Endothelial cell of umbilical vein (primary cell): ENCODE data around the gene PMFBP1. TPM values are rescaled to one million over a fixed set of nuclear protein-coding genes. Genes with fewer than 3 reads are reported as not detected.

Source experiments
- BruUV-seq: library from RNA; stranded (reverse); fragments of 400-500 nt; replicated peaks from 2 replicates; lab custom pipeline; 2021; lab: Mats Ljungman, UMichigan
- CTCF ChIA-PET: fragments of 300-600, 350-600 bp; sonication (Branson Sonifier 250); formaldehyde crosslinking; loops from one replicate; lab custom pipeline; 2021; ENCODE audit warnings: antibody characterized with exemption, inconsistent platforms; lab: Charles Lee
- POLR2A ChIA-PET: fragments of 300-600, 350-600 bp; sonication (Branson Sonifier 250); formaldehyde crosslinking; loops from one replicate; lab custom pipeline; 2021; ENCODE audit warnings: antibody characterized with exemption, inconsistent platforms; lab: Charles Lee
- DNase-seq: peaks from one replicate; pipeline ENCODE4 v3.0.0-alpha.2; 2011; ENCODE audit warnings: low read depth, low spot score
- FAIRE-seq: peaks from 2 replicates; lab custom pipeline; 2011; peaks lifted over from hg19 to GRCh38; lab: Jason Lieb, UNC
- H2AFZ ChIP-seq: 2 replicates; pipeline ENCODE4 v1.6.0; 2012; ENCODE audit warnings: low read depth, low read length, control low read depth, inconsistent platforms
- H3K27ac ChIP-seq: 2 replicates; pipeline ENCODE4 v1.5.1; 2011; ENCODE audit warnings: low read depth, mild to moderate bottlenecking, control low read depth, low read length, moderate library complexity; ENCODE audit not compliant: insufficient read depth
- H3K27me3 ChIP-seq, 2 experiments: 2 replicates each; pipeline versions ENCODE4 v1.6.0 to v1.6.1; 2011; ENCODE audit warnings: low read length in 2 of 2, mixed read lengths in 1 of 2; ENCODE audit not compliant: control insufficient read depth in 2 of 2, insufficient read depth in 2 of 2
- H3K36me3 ChIP-seq, 2 experiments: 2 replicates in 1 of 2; 3 replicates in 1 of 2; pipeline ENCODE4 v1.5.1; 2011; ENCODE audit warnings: low read length in 2 of 2, mild to moderate bottlenecking in 1 of 2, moderate library complexity in 1 of 2; ENCODE audit not compliant: control insufficient read depth in 2 of 2, insufficient read depth in 2 of 2; ENCODE audit errors: extremely low read depth in 1 of 2
- H3K4me1 ChIP-seq: 3 replicates; pipeline ENCODE4 v1.5.1; 2011; ENCODE audit warnings: mild to moderate bottlenecking, low read length; ENCODE audit not compliant: control insufficient read depth, insufficient read depth; ENCODE audit errors: extremely low read depth
- H3K4me2 ChIP-seq: 2 replicates; pipeline ENCODE4 v1.6.1; 2011; ENCODE audit warnings: low read length, control low read depth, mixed read lengths; ENCODE audit not compliant: insufficient read depth
- H3K4me3 ChIP-seq, 3 experiments: fragments of 200-600 bp in 1 of 3; sonication (generic), shearing (Covaris generic) in 1 of 3; replicated peaks in 1 of 3; 2 replicates each; pipeline ENCODE4 v1.5.1; 2011 to 2016; ENCODE audit warnings: control low read depth in 3 of 3, low read length in 3 of 3, mild to moderate bottlenecking in 2 of 3, inconsistent platforms in 1 of 3, low read depth in 1 of 3, moderate library complexity in 1 of 3; ENCODE audit not compliant: insufficient read depth in 1 of 3
- H3K79me2 ChIP-seq: 2 replicates; pipeline ENCODE4 v1.6.0; 2012; ENCODE audit warnings: low read length, inconsistent platforms; ENCODE audit not compliant: control insufficient read depth, insufficient read depth
- H3K9ac ChIP-seq: replicated peaks from 2 replicates; pipeline ENCODE3; 2011; ENCODE audit warnings: low read length, control low read depth; ENCODE audit not compliant: insufficient read depth; ENCODE audit errors: extremely low read depth
- H3K9me1 ChIP-seq: replicated peaks from 3 replicates; pipeline ENCODE4 v1.6.0; 2011; ENCODE audit warnings: mild to moderate bottlenecking, low read length; ENCODE audit not compliant: control insufficient read depth, insufficient read depth; ENCODE audit errors: extremely low read depth
- H3K9me3 ChIP-seq: replicated peaks from 2 replicates; pipeline ENCODE4 v1.5.1; 2012; ENCODE audit warnings: low read length, inconsistent platforms; ENCODE audit not compliant: control insufficient read depth, insufficient read depth
- H4K20me1 ChIP-seq: replicated peaks from 2 replicates; pipeline ENCODE3; 2011; ENCODE audit warnings: mild to moderate bottlenecking, low read length; ENCODE audit not compliant: control insufficient read depth, insufficient read depth; ENCODE audit errors: extremely low read depth
- EZH2 ChIP-seq: IDR thresholded peaks from 2 replicates; pipeline ENCODE4 v1.6.1; 2012; ENCODE audit warnings: borderline replicate concordance, low read depth, mild to moderate bottlenecking, moderate library complexity, low read length, inconsistent platforms; ENCODE audit not compliant: severe bottlenecking
- FOS ChIP-seq: IDR thresholded peaks from 2 replicates; pipeline ENCODE4 v1.6.1; 2011; ENCODE audit warnings: mild to moderate bottlenecking, low read length, moderate library complexity, borderline replicate concordance; ENCODE audit not compliant: insufficient read depth
- GATA2 ChIP-seq: IDR thresholded peaks from 2 replicates; pipeline ENCODE4 v1.7.0; 2011; ENCODE audit warnings: low read depth, mild to moderate bottlenecking, moderate library complexity, mixed read lengths, low read length; ENCODE audit not compliant: insufficient read length, insufficient read depth
- JUN ChIP-seq: IDR thresholded peaks from 2 replicates; pipeline ENCODE4 v1.6.1; 2011; ENCODE audit warnings: borderline replicate concordance, low read depth; ENCODE audit not compliant: insufficient read length, insufficient read depth
- MYC ChIP-seq: IDR thresholded peaks from one replicate; pipeline ENCODE4 v1.6.1; 2011; ENCODE audit warnings: mild to moderate bottlenecking, low read depth, low read length
- POLR2A ChIP-seq: IDR thresholded peaks from 2 replicates; pipeline ENCODE4 v1.6.1; 2012; ENCODE audit warnings: low read depth, mild to moderate bottlenecking, control low read depth, low read length
- POLR2AphosphoS5 ChIP-seq: IDR thresholded peaks from 2 replicates; pipeline ENCODE4 v1.6.1; 2012; ENCODE audit warnings: low read depth, mild to moderate bottlenecking, control low read depth, low read length, moderate library complexity; ENCODE audit not compliant: insufficient read depth
- dilution Hi-C: fragments of 300-500 bp; cut with MboI; formaldehyde crosslinking; loops from one replicate; pipeline ENCODE4 v1.15.0; 2019; ENCODE audit warnings: low sequenced_read_pairs; ENCODE audit not compliant: extremely low pct_ligation_motif_present
- intact Hi-C: fragments of 100-400 bp; cut with micrococcal nuclease; formaldehyde crosslinking; loops from one replicate; pipeline ENCODE4 v1.10.0; 2022
- polyA plus RNA-seq, 4 experiments: library from polyadenylated mRNA; depleted of rRNA in 3 of 4; stranded (reverse) in 3 of 4; unstranded in 1 of 4; fragments of >200 nt; gene quantifications; 2 replicates each; pipeline versions ENCODE4 v1.2.1 to v1.2.3, GENCODE V29; 2011 to 2012; ENCODE audit warnings: missing spikeins in 1 of 4
- total RNA-seq: library from RNA; stranded (reverse); gene quantifications from 2 replicates; pipeline ENCODE4 v1.2.3, GENCODE V29; 2021
- TF ChIP-seq, protein P1 (sequence below): IDR thresholded peaks from 2 replicates; pipeline ENCODE4 v1.6.1; 2011; ENCODE audit not compliant: insufficient read depth, insufficient read length
- TF ChIP-seq, protein P2 (sequence below), 2 donors: IDR thresholded peaks; 1 replicate in 1 of 2; 2 replicates in 1 of 2; pipeline ENCODE4 v1.5.1; 2011; ENCODE audit warnings: low read length in 2 of 2, mild to moderate bottlenecking in 2 of 2, moderate library complexity in 2 of 2, control low read depth in 1 of 2, inconsistent platforms in 1 of 2, low read depth in 1 of 2; ENCODE audit not compliant: insufficient read depth in 1 of 2; ENCODE audit errors: extremely low read depth in 1 of 2

PMFBP1 gene
- total and polyA plus RNA-seq, 2 donors (not counting 3 experiments of a cell fraction or from before 2014, with no cell fraction given): 0.12 to 0.42 TPM

DNA sequence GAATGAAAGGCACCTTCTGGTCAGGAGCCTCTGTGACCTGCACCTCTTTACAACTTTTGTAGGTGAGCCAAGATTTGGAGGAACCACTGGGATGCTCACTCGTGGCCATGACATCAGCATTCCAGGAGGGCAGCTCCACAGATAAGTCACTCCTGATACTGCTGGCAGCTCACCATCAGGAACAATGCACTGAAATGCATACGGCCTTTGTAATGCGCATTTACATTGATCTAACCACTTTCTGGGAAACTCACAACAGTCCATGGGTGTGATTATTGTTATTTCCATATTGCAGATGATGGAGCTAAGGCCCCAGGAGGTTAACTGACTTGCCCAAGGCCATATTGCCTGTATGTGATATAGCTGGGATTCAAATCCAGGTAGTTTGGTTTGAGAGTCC lies 34.3 kb upstream of the PMFBP1 start:
- BruUV-seq: no TSS peak
- TF ChIP-seq, protein P1, sequence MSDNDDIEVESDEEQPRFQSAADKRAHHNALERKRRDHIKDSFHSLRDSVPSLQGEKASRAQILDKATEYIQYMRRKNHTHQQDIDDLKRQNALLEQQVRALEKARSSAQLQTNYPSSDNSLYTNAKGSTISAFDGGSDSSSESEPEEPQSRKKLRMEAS: no peak
- TF ChIP-seq POLR2AphosphoS5 (no peak), JUN (no peak), GATA2 (no peak), MYC (no peak), EZH2 (no peak), FOS (no peak), POLR2A (no peak)
- TF ChIP-seq, protein P2, sequence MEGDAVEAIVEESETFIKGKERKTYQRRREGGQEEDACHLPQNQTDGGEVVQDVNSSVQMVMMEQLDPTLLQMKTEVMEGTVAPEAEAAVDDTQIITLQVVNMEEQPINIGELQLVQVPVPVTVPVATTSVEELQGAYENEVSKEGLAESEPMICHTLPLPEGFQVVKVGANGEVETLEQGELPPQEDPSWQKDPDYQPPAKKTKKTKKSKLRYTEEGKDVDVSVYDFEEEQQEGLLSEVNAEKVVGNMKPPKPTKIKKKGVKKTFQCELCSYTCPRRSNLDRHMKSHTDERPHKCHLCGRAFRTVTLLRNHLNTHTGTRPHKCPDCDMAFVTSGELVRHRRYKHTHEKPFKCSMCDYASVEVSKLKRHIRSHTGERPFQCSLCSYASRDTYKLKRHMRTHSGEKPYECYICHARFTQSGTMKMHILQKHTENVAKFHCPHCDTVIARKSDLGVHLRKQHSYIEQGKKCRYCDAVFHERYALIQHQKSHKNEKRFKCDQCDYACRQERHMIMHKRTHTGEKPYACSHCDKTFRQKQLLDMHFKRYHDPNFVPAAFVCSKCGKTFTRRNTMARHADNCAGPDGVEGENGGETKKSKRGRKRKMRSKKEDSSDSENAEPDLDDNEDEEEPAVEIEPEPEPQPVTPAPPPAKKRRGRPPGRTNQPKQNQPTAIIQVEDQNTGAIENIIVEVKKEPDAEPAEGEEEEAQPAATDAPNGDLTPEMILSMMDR (IDR thresholded peaks at IDR 0.05; ENCODE audit: extremely low read depth in 1 of 2, insufficient read depth in 1 of 2, low read depth in 1 of 2, low read length in 2 of 2): no peak
- H4K20me1 ChIP-seq: no peaks in the 10 kb centered on the region
- no peaks in the 10 kb centered on the region for H3K9me1 ChIP-seq
- no peak overlapping the region for H2AFZ ChIP-seq
- H3K4me1 ChIP-seq: peaks cover 14% of the 10 kb centered on the region
- ChIA-PET POLR2A (no interaction called here), CTCF (no interaction called here)
- no peaks in the 10 kb centered on the region for H3K79me2 ChIP-seq
- no peaks in the 10 kb centered on the region for H3K9me3 ChIP-seq
- no peak overlapping the region for H3K4me2 ChIP-seq
- H3K36me3 ChIP-seq: no peaks in the 10 kb centered on the region
- H3K27ac ChIP-seq: no peak overlapping the region
- no peak overlapping the region for H3K4me3 ChIP-seq
- dilution Hi-C loops: no loop called here
- H3K9ac ChIP-seq: no peak overlapping the region
- DNase-seq (no peak), FAIRE-seq (no peak)
- intact Hi-C loops: no loop called here
- peaks cover 0 to 2% of the 10 kb centered on the region in 2 experiments for H3K27me3 ChIP-seq
